ENCODE results near the gene DNAJC8.

Gene DNAJC8

DNA sequence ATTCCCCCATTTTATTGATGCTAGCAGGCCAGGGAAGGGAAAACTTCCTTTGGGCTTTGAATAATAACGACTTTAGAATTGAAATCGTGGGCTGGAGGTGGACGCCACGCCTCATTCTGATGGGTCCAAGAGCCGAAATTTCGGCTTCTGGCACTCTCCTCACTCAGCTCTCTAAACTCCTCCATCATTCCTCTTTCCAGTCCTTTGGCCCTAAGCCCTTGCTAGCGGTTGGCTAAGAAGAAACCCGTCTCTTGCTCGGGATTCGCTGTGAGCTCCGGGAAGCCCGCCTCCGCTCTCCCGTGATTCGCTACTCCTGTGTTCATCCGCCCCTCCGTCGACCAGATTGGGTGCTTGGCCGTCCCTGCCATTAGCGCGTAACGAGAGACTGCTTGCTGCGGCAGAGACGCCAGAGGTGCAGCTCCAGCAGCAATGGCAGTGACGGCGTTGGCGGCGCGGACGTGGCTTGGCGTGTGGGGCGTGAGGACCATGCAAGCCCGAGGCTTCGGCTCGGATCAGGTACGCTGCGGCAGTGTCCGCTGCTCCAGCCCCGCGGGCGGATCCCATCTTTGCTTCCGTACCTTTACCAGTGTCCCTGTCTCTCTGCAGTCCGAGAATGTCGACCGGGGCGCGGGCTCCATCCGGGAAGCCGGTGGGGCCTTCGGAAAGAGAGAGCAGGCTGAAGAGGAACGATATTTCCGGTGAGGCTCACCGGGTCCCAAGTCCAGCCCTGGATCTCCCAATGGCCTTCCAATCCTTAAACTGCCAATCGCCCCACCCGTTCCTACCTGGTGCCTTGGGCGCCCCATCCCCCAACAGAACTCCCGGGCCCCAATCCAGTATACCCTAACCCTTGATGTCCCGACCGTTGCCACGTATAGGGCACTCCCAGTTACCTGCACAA is 3.2 kb upstream of the DNAJC8 start, which contains the start of gene ATP5IF1 (continued):
- TF ChIP-seq WT1 (tag by site-specific recombination; IDR thresholded peaks at IDR 0.05) (peak; percentile 33; the same call in 1 of the 2 replicates), KLF1 (tag by site-specific recombination; IDR thresholded peaks at IDR 0.05) (no peak), GLIS2 (tag by site-specific recombination; IDR thresholded peaks at IDR 0.05) (peak; percentile 40; the same call in 1 of the 2 replicates), ZNF549 (tag by site-specific recombination; IDR thresholded peaks at IDR 0.05) (no peak), ZNF324 (tag by site-specific recombination; IDR thresholded peaks at IDR 0.05) (0 out of 2 replicates have a peak, but pooled peaks have one; percentile 40), ZBTB20 (tag by site-specific recombination; IDR thresholded peaks at IDR 0.05) (peak; percentile 75; the same call in 1 of the 2 replicates), GFI1B (tag by site-specific recombination; IDR thresholded peaks at IDR 0.05) (no peak), ZNF354C (tag by site-specific recombination; IDR thresholded peaks at IDR 0.05; ENCODE audit: borderline replicate concordance, low read depth) (no peak), ZNF792 (tag by site-specific recombination; IDR thresholded peaks at IDR 0.05) (peak; percentile 81; the same call in 1 of the 2 replicates), KLF7 (tag by site-specific recombination; IDR thresholded peaks at IDR 0.05; ENCODE audit: borderline replicate concordance) (no peak), ZNF530 (tag by site-specific recombination; IDR thresholded peaks at IDR 0.05; ENCODE audit: low read depth) (no peak), ZNF132 (tag by site-specific recombination; IDR thresholded peaks at IDR 0.05; ENCODE audit: borderline replicate concordance) (no peak), ZBTB1 (tag by site-specific recombination; IDR thresholded peaks at IDR 0.05) (no peak), GLI2 (tag by site-specific recombination; IDR thresholded peaks at IDR 0.05; ENCODE audit: borderline replicate concordance, low read depth) (no peak), ZNF623 (tag by site-specific recombination; IDR thresholded peaks at IDR 0.05) (no peak), HOXC10 (CRISPR knock-in tag; IDR thresholded peaks at IDR 0.05) (no peak), OSR2 (tag by site-specific recombination; IDR thresholded peaks at IDR 0.05) (no peak), ZNF248 (tag by site-specific recombination; IDR thresholded peaks at IDR 0.05) (no peak), ZNF223 (tag by site-specific recombination; IDR thresholded peaks at IDR 0.05) (no peak), ZNF202 (tag by site-specific recombination; IDR thresholded peaks at IDR 0.05; ENCODE audit: borderline replicate concordance) (no peak), ZNF837 (tag by site-specific recombination; IDR thresholded peaks at IDR 0.05) (no peak), ZNF138 (tag by site-specific recombination; IDR thresholded peaks at IDR 0.05; ENCODE audit: borderline replicate concordance) (no peak), ZNF664 (tag by site-specific recombination; IDR thresholded peaks at IDR 0.05) (no peak)
- TF ChIP-seq, protein P1, sequence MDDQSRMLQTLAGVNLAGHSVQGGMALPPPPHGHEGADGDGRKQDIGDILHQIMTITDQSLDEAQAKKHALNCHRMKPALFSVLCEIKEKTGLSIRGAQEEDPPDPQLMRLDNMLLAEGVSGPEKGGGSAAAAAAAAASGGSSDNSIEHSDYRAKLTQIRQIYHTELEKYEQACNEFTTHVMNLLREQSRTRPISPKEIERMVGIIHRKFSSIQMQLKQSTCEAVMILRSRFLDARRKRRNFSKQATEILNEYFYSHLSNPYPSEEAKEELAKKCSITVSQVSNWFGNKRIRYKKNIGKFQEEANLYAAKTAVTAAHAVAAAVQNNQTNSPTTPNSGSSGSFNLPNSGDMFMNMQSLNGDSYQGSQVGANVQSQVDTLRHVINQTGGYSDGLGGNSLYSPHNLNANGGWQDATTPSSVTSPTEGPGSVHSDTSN (CRISPR knock-in tag; IDR thresholded peaks at IDR 0.05): no peak; the same call in 1 of the 2 replicates
- TF ChIP-seq, protein P2, sequence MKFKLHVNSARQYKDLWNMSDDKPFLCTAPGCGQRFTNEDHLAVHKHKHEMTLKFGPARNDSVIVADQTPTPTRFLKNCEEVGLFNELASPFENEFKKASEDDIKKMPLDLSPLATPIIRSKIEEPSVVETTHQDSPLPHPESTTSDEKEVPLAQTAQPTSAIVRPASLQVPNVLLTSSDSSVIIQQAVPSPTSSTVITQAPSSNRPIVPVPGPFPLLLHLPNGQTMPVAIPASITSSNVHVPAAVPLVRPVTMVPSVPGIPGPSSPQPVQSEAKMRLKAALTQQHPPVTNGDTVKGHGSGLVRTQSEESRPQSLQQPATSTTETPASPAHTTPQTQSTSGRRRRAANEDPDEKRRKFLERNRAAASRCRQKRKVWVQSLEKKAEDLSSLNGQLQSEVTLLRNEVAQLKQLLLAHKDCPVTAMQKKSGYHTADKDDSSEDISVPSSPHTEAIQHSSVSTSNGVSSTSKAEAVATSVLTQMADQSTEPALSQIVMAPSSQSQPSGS (tag by site-specific recombination; IDR thresholded peaks at IDR 0.05; ENCODE audit: low read depth): no peak
- TF ChIP-seq, protein P3, sequence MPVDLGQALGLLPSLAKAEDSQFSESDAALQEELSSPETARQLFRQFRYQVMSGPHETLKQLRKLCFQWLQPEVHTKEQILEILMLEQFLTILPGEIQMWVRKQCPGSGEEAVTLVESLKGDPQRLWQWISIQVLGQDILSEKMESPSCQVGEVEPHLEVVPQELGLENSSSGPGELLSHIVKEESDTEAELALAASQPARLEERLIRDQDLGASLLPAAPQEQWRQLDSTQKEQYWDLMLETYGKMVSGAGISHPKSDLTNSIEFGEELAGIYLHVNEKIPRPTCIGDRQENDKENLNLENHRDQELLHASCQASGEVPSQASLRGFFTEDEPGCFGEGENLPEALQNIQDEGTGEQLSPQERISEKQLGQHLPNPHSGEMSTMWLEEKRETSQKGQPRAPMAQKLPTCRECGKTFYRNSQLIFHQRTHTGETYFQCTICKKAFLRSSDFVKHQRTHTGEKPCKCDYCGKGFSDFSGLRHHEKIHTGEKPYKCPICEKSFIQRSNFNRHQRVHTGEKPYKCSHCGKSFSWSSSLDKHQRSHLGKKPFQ (tag by site-specific recombination; IDR thresholded peaks at IDR 0.05): no peak
- TF ChIP-seq, protein P4, sequence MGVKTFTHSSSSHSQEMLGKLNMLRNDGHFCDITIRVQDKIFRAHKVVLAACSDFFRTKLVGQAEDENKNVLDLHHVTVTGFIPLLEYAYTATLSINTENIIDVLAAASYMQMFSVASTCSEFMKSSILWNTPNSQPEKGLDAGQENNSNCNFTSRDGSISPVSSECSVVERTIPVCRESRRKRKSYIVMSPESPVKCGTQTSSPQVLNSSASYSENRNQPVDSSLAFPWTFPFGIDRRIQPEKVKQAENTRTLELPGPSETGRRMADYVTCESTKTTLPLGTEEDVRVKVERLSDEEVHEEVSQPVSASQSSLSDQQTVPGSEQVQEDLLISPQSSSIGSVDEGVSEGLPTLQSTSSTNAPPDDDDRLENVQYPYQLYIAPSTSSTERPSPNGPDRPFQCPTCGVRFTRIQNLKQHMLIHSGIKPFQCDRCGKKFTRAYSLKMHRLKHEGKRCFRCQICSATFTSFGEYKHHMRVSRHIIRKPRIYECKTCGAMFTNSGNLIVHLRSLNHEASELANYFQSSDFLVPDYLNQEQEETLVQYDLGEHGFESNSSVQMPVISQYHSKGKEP (tag by site-specific recombination; IDR thresholded peaks at IDR 0.05): peak; percentile 41; the same call in 1 of the 2 replicates
- TF ChIP-seq, protein P5, sequence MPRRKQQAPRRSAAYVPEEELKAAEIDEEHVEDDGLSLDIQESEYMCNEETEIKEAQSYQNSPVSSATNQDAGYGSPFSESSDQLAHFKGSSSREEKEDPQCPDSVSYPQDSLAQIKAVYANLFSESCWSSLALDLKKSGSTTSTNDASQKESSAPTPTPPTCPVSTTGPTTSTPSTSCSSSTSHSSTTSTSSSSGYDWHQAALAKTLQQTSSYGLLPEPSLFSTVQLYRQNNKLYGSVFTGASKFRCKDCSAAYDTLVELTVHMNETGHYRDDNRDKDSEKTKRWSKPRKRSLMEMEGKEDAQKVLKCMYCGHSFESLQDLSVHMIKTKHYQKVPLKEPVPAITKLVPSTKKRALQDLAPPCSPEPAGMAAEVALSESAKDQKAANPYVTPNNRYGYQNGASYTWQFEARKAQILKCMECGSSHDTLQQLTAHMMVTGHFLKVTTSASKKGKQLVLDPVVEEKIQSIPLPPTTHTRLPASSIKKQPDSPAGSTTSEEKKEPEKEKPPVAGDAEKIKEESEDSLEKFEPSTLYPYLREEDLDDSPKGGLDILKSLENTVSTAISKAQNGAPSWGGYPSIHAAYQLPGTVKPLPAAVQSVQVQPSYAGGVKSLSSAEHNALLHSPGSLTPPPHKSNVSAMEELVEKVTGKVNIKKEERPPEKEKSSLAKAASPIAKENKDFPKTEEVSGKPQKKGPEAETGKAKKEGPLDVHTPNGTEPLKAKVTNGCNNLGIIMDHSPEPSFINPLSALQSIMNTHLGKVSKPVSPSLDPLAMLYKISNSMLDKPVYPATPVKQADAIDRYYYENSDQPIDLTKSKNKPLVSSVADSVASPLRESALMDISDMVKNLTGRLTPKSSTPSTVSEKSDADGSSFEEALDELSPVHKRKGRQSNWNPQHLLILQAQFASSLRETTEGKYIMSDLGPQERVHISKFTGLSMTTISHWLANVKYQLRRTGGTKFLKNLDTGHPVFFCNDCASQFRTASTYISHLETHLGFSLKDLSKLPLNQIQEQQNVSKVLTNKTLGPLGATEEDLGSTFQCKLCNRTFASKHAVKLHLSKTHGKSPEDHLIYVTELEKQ (tag by site-specific recombination; IDR thresholded peaks at IDR 0.05; ENCODE audit: borderline replicate concordance): no peak
- TF ChIP-seq, protein P6, sequence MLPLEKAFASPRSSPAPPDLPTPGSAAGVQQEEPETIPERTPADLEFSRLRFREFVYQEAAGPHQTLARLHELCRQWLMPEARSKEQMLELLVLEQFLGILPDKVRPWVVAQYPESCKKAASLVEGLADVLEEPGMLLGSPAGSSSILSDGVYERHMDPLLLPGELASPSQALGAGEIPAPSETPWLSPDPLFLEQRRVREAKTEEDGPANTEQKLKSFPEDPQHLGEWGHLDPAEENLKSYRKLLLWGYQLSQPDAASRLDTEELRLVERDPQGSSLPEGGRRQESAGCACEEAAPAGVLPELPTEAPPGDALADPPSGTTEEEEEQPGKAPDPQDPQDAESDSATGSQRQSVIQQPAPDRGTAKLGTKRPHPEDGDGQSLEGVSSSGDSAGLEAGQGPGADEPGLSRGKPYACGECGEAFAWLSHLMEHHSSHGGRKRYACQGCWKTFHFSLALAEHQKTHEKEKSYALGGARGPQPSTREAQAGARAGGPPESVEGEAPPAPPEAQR (tag by site-specific recombination; IDR thresholded peaks at IDR 0.05): no peak
